Measurements from ENCODE around the gene ATP11A. TPM values are rescaled to one million over a fixed set of nuclear protein-coding genes. Genes with fewer than 3 reads are reported as not detected.
A peak's percentile ranks its signal among the peaks of the same experiment; 100 is the strongest.

The ATP11A gene
- total and polyA plus RNA-seq, 8 donors = 271 to 502 (median 458) TPM

- Histone ChIP-seq H3K9me3 (no peaks in the 10 kb centered on the region), H3K36me3 (peaks cover 0 to 11% of the 10 kb centered on the region in 2 donors), H3K4me1 (peaks cover 3 to 61% of the 10 kb centered on the region in 2 donors), H3K27ac (peak overlapping the region in 1 of 2 donors; percentile 2), H3K4me3 (no peak overlapping the region), H3K27me3 (no peaks in the 10 kb centered on the region)
- ATAC-seq (no peak), DNase-seq (peak in 2 of 4 donors; percentile 31 to 65)
- TF ChIP-seq CTCF (IDR thresholded peaks at IDR 0.05) = no peak
- intact Hi-C loops (cut with DNase I) = no loop called here
These were observed 12.6 kb downstream of the ATP11A start for GRCh38 chr13:112702341-112702985.

DNA sequence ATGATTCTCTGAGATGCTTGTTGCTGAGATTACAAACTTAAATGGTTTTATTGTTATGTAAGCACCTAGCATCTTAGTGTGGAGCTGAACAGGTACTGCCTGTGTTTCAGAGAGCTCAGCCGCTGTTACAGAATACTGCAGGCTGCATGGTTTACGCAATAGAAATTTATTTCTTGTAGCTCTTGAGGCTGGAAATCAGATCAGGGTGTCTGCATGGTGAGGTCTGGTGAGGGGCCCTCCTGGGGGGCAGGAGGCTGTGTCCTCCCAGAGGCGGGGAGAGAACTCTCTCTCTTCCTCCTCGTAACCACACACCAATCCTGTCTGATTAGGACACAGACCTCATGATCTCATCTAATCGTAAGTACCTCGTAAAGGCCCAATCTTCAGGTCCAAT lies 13.1 kb downstream of the ATP11A start:
- DNase-seq (peak in 1 of 4 donors; percentile 27), ATAC-seq (peak; percentile 1)
- peaks cover 0 to 7% of the 10 kb centered on the region in 2 donors for H3K36me3 ChIP-seq
- peak overlapping the region in 1 of 2 donors; percentile 2 for H3K27ac ChIP-seq
- no peak overlapping the region for H3K4me3 ChIP-seq
- H3K4me1 ChIP-seq = peaks cover 3 to 58% of the 10 kb centered on the region in 2 donors
- intact Hi-C loops (cut with DNase I) = no loop called here
- no peaks in the 10 kb centered on the region for H3K27me3 ChIP-seq
- no peaks in the 10 kb centered on the region for H3K9me3 ChIP-seq
- TF ChIP-seq CTCF (IDR thresholded peaks at IDR 0.05) = no peak

GRCh38 chr13:112703449-112704284 lies 13.8 kb downstream of the ATP11A start:
- Histone ChIP-seq H3K4me3 (no peak overlapping the region), H3K27ac (peak overlapping the region; percentile 49 to 65), H3K27me3 (no peaks in the 10 kb centered on the region), H3K36me3 (peaks cover 0 to 4% of the 10 kb centered on the region in 2 donors), H3K4me1 (peaks cover 3 to 56% of the 10 kb centered on the region in 2 donors), H3K9me3 (no peaks in the 10 kb centered on the region)
- ATAC-seq (no peak), DNase-seq (peak in 2 of 4 donors; percentile 30 to 47)
- no peak for TF ChIP-seq CTCF (IDR thresholded peaks at IDR 0.05)
- intact Hi-C loops (cut with DNase I) = no loop called here

DNA sequence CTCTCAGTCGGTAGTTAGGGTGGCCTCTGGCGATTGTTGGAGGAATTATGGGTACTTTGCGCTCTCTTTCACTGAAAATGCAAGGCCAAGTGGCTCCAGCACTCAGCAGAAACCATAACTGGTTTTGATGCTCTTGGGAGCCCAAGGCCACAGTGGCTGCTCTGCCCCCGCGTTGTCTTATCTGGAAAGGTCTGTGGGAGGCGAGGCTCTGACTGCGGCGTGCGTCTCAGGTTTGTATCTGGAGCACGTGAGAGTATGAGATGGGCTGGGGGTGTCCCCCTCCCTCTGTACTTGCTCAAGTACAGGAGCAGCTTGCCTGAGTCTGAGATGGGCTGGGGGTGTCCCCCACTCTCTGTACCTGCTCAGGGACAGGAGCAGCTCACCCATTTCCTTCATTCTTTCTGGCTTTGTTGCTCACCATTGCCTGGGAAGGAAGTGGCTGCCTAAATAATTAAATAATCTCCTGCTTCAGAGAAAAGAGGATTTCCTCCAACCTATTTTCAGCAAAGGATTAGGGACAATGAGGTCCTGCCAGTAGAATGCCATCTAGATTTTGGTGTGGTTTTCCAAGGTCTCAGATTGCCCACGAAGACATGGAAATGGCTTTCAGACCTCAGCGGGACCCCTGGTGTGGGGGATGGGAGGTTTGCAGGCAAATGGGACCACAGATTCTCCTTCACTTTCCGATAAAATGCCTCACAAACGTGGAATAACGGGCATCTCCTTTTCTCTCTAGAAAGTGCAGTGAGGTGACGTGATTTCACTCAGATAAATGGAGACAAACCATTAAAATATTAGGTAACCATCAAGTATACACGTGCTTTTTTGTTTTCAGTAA lies 14.7 kb downstream of the ATP11A start:
- no peak for TF ChIP-seq CTCF (IDR thresholded peaks at IDR 0.05)
- DNase-seq (peak in 2 of 4 donors; percentile 32 to 34), ATAC-seq (peak; percentile 8)
- H3K27me3 ChIP-seq = no peaks in the 10 kb centered on the region
- peaks cover 0 to 4% of the 10 kb centered on the region in 2 donors for H3K36me3 ChIP-seq
- peaks cover 0 to 60% of the 10 kb centered on the region in 2 donors for H3K4me1 ChIP-seq
- peak overlapping the region; percentile 49 to 65 for H3K27ac ChIP-seq
- no peak overlapping the region for H3K4me3 ChIP-seq
- intact Hi-C loops (cut with DNase I) = no loop called here
- no peaks in the 10 kb centered on the region for H3K9me3 ChIP-seq

Data from left lung (tissue), 10 donors.